GM04503 (cell line): ENCODE results near the gene TRIM74.
"Not testable (repeated sequence)": the region's sequence is repeated elsewhere in the genome, so short reads cannot be mapped to it uniquely, and the experiment has no call there.

Experiments
- DNase-seq: peaks from one replicate; pipeline ENCODE4 v3.0.0-alpha.2; 2012; ENCODE audit warnings: low read depth

TRIM74 gene

GRCh38 chr7:72968980-72969516 lies at the start of gene TRIM74:
TRIM74 (minus strand) TSS chr7:72969466; CDS start chr7:72966157, 3,309 bp downstream.
- DNase-seq: not testable (repeated sequence)

GRCh38 chr7:73006491-73006890 lies 37.2 kb upstream of the TRIM74 start:
- not testable (repeated sequence) for DNase-seq

- DNase-seq: not testable (repeated sequence)
Measured at GRCh38 chr7:73005693-73006447, 36.6 kb upstream of the TRIM74 start.

GRCh38 chr7:73005356-73005692 lies 36.1 kb upstream of the TRIM74 start:
- DNase-seq: not testable (repeated sequence)

- DNase-seq: not testable (repeated sequence)
Measured at GRCh38 chr7:72997887-72998468, 28.7 kb upstream of the TRIM74 start.

GRCh38 chr7:72997447-72997846 lies 28.2 kb upstream of the TRIM74 start:
- DNase-seq: not testable (repeated sequence)

GRCh38 chr7:72995484-72995883 lies 26.2 kb upstream of the TRIM74 start:
- not testable (repeated sequence) for DNase-seq

GRCh38 chr7:72990146-72990913 lies 21.1 kb upstream of the TRIM74 start:
- not testable (repeated sequence) for DNase-seq

GRCh38 chr7:72982084-72982483 lies 12.8 kb upstream of the TRIM74 start:
- not testable (repeated sequence) for DNase-seq

- not testable (repeated sequence) for DNase-seq
Measured at GRCh38 chr7:72980382-72980781, 11.1 kb upstream of the TRIM74 start.

GRCh38 chr7:72976434-72976833 lies 7.2 kb upstream of the TRIM74 start:
- not testable (repeated sequence) for DNase-seq

- DNase-seq: not testable (repeated sequence)
Measured at GRCh38 chr7:72975656-72976286, 6.5 kb upstream of the TRIM74 start.

GRCh38 chr7:72974781-72975180 lies 5.5 kb upstream of the TRIM74 start:
- not testable (repeated sequence) for DNase-seq

- DNase-seq: not testable (repeated sequence)
Measured at GRCh38 chr7:72971505-72971904, 2.2 kb upstream of the TRIM74 start.

GRCh38 chr7:72969688-72970087 lies 422 bp upstream of the TRIM74 start:
- DNase-seq: not testable (repeated sequence)

GRCh38 chr7:72966892-72967291 lies 2.4 kb downstream of the TRIM74 start:
- not testable (repeated sequence) for DNase-seq

GRCh38 chr7:72965186-72965975 lies 3.9 kb downstream of the TRIM74 start:
- DNase-seq: not testable (repeated sequence)

GRCh38 chr7:72963056-72963455 lies 6.2 kb downstream of the TRIM74 start:
- DNase-seq: not testable (repeated sequence)

- not testable (repeated sequence) for DNase-seq
Measured at GRCh38 chr7:72961346-72961650, 8.0 kb downstream of the TRIM74 start.

- DNase-seq: not testable (repeated sequence)
Measured at GRCh38 chr7:72960626-72961345, 8.5 kb downstream of the TRIM74 start.

- DNase-seq: not testable (repeated sequence)
Measured at GRCh38 chr7:72960029-72960428, 9.2 kb downstream of the TRIM74 start.
